Smooth muscle cell (in vitro differentiated cells): ENCODE data around the gene ADAMTS2. TPM values are rescaled to one million over a fixed set of nuclear protein-coding genes. Genes with fewer than 3 reads are reported as not detected.

Experiments used
- DNase-seq: peaks from one replicate; lab custom pipeline; 2025; ENCODE audit not compliant: unreplicated experiment; lab: John Stamatoyannopoulos, UW
- H2AFZ ChIP-seq: fragments of 200-600 bp; sonication (generic); 2 replicates; pipeline ENCODE4 v1.6.0; 2016; ENCODE audit warnings: antibody characterized with exemption, low read depth, mild to moderate bottlenecking
- H3F3A ChIP-seq: fragments of 200-600 bp; sonication (generic); 2 replicates; pipeline ENCODE4 v1.6.0; 2017; ENCODE audit warnings: antibody characterized with exemption, low read depth
- H3K27ac ChIP-seq: fragments of 200-600 bp; sonication (generic); 2 replicates; pipeline ENCODE4 v1.5.1; 2016; ENCODE audit warnings: low read depth, mild to moderate bottlenecking
- H3K27me3 ChIP-seq: fragments of 200-600 bp; sonication (generic); 2 replicates; pipeline ENCODE4 v1.6.1; 2016; ENCODE audit warnings: low read depth, mild to moderate bottlenecking
- H3K36me3 ChIP-seq: fragments of 200-600 bp; sonication (generic); 2 replicates; pipeline ENCODE4 v1.5.1; 2016; ENCODE audit warnings: low read depth
- H3K4me1 ChIP-seq: fragments of 200-600 bp; sonication (generic); 2 replicates; pipeline ENCODE4 v1.5.1; 2016; ENCODE audit warnings: low read depth
- H3K4me2 ChIP-seq: fragments of 200-600 bp; sonication (generic); 2 replicates; pipeline ENCODE4 v1.6.0; 2016; ENCODE audit warnings: mild to moderate bottlenecking
- H3K4me3 ChIP-seq: fragments of 200-600 bp; sonication (generic); 2 replicates; pipeline ENCODE4 v1.5.1; 2016; ENCODE audit warnings: mild to moderate bottlenecking
- H3K79me2 ChIP-seq: fragments of 200-600 bp; sonication (generic); 2 replicates; pipeline ENCODE4 v1.6.0; 2016; ENCODE audit warnings: low read depth, mild to moderate bottlenecking
- H3K9ac ChIP-seq: fragments of 200-600 bp; sonication (generic); 2 replicates; pipeline ENCODE4 v1.6.0; 2016; ENCODE audit warnings: low read depth
- H3K9me3 ChIP-seq: fragments of 200-600 bp; sonication (generic); replicated peaks from 2 replicates; pipeline ENCODE4 v1.5.1; 2016; ENCODE audit warnings: low read depth
- H4K20me1 ChIP-seq: fragments of 200-600 bp; sonication (generic); 2 replicates; pipeline ENCODE4 v1.6.0; 2016; ENCODE audit warnings: low read depth
- WGBS: methylation state at CpG from one replicate; pipeline ENCODE4 v1.1.7; 2016; ENCODE audit warnings: low lambda C conversion rate; 5-methylcytosine and 5-hydroxymethylcytosine counted together
- polyA plus RNA-seq: library from polyadenylated mRNA; unstranded; fragments of >200 nt; fragmentation: Nextera tagmentation; extraction: Ambion mirVana; gene quantifications from 2 replicates; pipeline ENCODE4 v1.2.1, GENCODE V29; 2016
- total RNA-seq: library from RNA; depleted of rRNA; stranded (reverse); fragments of >200 nt; gene quantifications from 2 replicates; pipeline ENCODE4 v1.2.3, GENCODE V29; 2014
- TF ChIP-seq, protein P1 (sequence below): fragments of 200-600 bp; sonication (generic); IDR thresholded peaks from 2 replicates; pipeline ENCODE4 v1.5.1; 2017; ENCODE audit warnings: borderline replicate concordance, mild to moderate bottlenecking, antibody characterized with exemption; ENCODE audit not compliant: insufficient read depth, poor library complexity, severe bottlenecking

Gene ADAMTS2
- total and polyA plus RNA-seq, 2 experiments from 2014 or later, result 22.8 to 37.5 TPM

DNA sequence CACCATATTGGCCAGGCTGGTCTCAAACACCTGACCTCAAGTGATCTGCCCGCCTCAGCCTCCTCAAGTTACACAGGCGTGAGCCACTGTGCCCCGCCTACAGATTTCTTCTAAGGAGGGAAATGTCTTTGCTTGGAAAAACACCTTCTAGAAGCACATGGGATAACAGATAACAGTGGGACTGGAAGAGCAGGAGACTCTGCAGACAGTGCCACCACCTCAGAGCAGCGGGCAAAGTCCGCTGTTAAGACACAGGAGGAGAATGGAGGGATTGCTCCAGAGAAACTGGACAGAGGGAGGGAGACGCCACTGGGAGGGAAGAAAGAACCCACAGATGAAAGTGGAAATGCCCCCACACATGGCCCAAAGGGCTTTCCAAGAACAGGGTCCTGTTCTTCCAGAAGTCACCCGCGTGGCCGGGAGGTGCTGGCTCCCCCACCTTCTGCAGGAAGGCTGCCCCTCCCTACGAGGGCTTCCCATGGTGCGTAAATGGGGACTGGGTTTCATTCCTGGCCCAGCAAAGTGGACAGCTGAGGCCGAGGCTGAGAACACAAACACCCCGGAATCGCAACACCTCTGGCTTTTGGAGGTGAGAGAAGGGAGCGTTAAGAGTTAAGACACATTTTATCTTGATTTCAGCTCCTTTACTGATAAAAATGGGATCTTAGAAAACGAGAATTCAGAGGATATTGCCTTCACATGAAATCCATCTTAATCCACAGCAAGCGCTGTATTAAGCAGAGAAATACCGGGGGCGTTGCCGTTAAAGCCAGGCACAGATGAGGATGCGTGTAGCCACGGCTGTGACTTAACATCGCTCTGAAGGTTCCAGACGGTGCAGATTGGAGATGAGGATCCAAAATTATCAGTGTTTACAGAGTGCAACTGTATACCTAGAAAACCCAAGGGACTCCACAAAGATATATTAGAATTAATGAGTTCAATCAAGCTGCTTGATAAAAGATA, 11.2 kb downstream of the ADAMTS2 start:
- 68% methylated on average over 24 of the region's 24 CpGs for WGBS

DNA sequence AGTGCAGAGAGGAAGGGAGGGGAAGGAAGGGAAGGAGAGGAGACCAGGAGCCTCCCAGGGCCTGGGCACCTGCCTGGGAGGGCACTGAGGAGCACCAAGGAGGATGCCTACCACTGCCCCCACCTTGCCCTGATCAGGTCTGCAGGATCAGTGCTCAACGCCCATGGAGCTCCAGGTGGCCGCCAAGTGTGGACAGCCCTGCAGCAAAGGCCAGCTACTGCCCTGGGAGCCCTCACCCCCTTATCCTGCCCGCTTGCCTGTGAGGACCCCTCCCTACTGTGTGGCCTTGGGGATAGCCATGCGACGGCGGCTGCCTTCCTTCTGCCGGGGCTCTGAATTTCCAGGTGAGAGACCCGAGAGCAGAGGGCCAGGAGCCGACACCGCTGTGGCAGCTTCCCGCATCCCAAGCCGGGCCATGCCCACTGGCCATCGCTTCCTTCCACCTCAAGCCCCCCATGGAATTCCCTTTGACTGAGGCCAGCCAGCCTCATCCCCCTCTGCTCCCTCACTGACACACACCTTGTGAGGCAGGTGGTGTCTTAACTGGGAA, 12.4 kb downstream of the ADAMTS2 start:
- no peak overlapping the region for H3K4me2 ChIP-seq
- DNase-seq, result no peak
- peaks cover 50% of the 10 kb centered on the region for H4K20me1 ChIP-seq
- no peak overlapping the region for H3K27ac ChIP-seq
- H3K79me2 ChIP-seq, result no peaks in the 10 kb centered on the region
- H3F3A ChIP-seq, result no peaks in the 10 kb centered on the region
- no peak overlapping the region for H2AFZ ChIP-seq
- no peaks in the 10 kb centered on the region for H3K4me1 ChIP-seq
- H3K9ac ChIP-seq, result no peak overlapping the region
- H3K36me3 ChIP-seq, result no peaks in the 10 kb centered on the region
- TF ChIP-seq, protein P1, sequence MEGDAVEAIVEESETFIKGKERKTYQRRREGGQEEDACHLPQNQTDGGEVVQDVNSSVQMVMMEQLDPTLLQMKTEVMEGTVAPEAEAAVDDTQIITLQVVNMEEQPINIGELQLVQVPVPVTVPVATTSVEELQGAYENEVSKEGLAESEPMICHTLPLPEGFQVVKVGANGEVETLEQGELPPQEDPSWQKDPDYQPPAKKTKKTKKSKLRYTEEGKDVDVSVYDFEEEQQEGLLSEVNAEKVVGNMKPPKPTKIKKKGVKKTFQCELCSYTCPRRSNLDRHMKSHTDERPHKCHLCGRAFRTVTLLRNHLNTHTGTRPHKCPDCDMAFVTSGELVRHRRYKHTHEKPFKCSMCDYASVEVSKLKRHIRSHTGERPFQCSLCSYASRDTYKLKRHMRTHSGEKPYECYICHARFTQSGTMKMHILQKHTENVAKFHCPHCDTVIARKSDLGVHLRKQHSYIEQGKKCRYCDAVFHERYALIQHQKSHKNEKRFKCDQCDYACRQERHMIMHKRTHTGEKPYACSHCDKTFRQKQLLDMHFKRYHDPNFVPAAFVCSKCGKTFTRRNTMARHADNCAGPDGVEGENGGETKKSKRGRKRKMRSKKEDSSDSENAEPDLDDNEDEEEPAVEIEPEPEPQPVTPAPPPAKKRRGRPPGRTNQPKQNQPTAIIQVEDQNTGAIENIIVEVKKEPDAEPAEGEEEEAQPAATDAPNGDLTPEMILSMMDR, result no peak
- H3K4me3 ChIP-seq, result no peak overlapping the region
- no peaks in the 10 kb centered on the region for H3K9me3 ChIP-seq
- WGBS, result 89% methylated on average over 13 of the region's 13 CpGs
- H3K27me3 ChIP-seq, result no peaks in the 10 kb centered on the region

More for the DNA sequence above, 11.2 kb downstream of the ADAMTS2 start:
- Histone ChIP-seq H4K20me1 (peaks cover 60% of the 10 kb centered on the region), H3F3A (no peaks in the 10 kb centered on the region), H3K4me3 (no peak overlapping the region), H2AFZ (no peak overlapping the region), H3K9ac (no peak overlapping the region), H3K27me3 (no peaks in the 10 kb centered on the region), H3K4me2 (no peak overlapping the region), H3K27ac (no peak overlapping the region), H3K9me3 (no peaks in the 10 kb centered on the region), H3K36me3 (no peaks in the 10 kb centered on the region), H3K4me1 (no peaks in the 10 kb centered on the region), H3K79me2 (no peaks in the 10 kb centered on the region)
- no peak for DNase-seq
- TF ChIP-seq, protein P1, result no peak

DNA sequence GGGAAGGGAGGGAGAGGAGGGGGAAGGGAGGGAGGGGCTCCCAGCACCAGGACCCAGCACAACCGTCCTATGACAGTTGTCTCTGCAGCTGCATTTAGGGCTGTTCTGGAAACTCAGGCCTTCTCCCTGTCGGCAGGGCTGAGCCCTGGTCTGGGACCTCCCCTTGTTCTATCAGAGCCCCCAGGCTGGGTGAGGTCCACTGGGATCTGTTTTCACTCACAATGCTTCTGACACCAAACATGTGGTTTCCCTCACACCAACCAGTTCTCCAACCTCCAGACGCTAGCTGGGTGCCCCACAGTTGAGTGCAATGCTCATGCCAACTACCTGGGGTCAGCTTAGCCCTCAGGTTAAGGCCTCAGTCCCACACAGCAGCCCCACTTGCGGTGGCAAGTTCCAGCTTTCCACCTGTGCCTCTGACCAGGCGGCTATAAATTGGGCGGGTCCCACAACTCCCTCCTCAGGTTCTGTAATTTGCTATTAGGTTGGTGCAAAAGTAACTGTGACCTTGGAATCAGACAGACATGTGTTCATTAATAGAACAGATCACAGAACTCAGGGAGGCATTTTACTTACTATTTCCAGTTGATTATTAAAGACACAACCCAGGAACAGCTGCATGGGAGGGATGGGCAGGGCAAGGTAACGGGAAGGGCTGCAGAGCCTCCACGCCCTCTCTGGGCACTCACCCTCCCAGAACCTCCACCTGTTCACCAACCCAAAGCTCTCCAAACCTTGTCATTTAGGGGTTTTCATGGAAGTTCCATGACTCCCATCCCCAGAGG, 13.5 kb downstream of the ADAMTS2 start:
- H3K79me2 ChIP-seq, result no peaks in the 10 kb centered on the region
- H3K27me3 ChIP-seq, result no peaks in the 10 kb centered on the region
- DNase-seq, result no peak
- H3K36me3 ChIP-seq, result no peaks in the 10 kb centered on the region
- no peaks in the 10 kb centered on the region for H3K9me3 ChIP-seq
- H3K9ac ChIP-seq, result no peak overlapping the region
- H3K4me1 ChIP-seq, result no peaks in the 10 kb centered on the region
- no peak overlapping the region for H3K4me3 ChIP-seq
- TF ChIP-seq, protein P1, result no peak
- H3F3A ChIP-seq, result no peaks in the 10 kb centered on the region
- H3K27ac ChIP-seq, result no peak overlapping the region
- 57% methylated on average over 8 of the region's 8 CpGs for WGBS
- H3K4me2 ChIP-seq, result no peak overlapping the region
- no peak overlapping the region for H2AFZ ChIP-seq
- H4K20me1 ChIP-seq, result peaks cover 48% of the 10 kb centered on the region
